ENCODE measurements around the gene CSRP3.

DNA sequence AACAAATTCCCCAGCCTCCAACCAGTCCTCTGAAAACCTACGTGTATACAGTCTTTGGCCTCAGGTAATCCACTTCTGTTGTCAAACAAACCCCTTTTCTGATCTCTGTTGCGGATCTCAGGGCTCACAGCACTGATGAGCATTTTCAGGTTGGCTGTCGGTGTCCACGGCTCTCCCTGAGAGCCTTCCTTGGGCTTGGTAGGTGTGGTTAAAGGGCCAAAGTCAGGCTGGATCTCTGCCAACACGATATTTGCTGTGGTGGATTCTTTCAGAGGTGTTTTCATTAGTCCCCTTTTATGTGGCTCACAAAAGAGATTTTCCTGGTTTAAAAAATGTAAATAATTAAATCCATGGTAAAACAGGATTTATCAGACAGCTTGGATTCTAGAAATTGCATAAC lies 36.0 kb upstream of the CSRP3 start:
- TF ChIP-seq, protein P1, sequence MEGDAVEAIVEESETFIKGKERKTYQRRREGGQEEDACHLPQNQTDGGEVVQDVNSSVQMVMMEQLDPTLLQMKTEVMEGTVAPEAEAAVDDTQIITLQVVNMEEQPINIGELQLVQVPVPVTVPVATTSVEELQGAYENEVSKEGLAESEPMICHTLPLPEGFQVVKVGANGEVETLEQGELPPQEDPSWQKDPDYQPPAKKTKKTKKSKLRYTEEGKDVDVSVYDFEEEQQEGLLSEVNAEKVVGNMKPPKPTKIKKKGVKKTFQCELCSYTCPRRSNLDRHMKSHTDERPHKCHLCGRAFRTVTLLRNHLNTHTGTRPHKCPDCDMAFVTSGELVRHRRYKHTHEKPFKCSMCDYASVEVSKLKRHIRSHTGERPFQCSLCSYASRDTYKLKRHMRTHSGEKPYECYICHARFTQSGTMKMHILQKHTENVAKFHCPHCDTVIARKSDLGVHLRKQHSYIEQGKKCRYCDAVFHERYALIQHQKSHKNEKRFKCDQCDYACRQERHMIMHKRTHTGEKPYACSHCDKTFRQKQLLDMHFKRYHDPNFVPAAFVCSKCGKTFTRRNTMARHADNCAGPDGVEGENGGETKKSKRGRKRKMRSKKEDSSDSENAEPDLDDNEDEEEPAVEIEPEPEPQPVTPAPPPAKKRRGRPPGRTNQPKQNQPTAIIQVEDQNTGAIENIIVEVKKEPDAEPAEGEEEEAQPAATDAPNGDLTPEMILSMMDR (IDR thresholded peaks at IDR 0.05) = no peak
- no peak for TF ChIP-seq POLR2A (IDR thresholded peaks at IDR 0.05)
